CD4-positive, alpha-beta T cell treated with Interleukin-6 for 4 hours (primary cell): ENCODE results near the gene CABP7.

Experiments
- DNase-seq: peaks from one replicate; pipeline ENCODE4 v3.0.0-alpha.2; 2020; ENCODE audit warnings: mixed read lengths

Gene CABP7

GRCh38 chr22:29702000-29702930, 17.5 kb upstream of the CABP7 start:
- DNase-seq: no peak

GRCh38 chr22:29702931-29703501, 16.8 kb upstream of the CABP7 start:
- DNase-seq: no peak

- DNase-seq: no peak
Measured at GRCh38 chr22:29703569-29704195, 16.1 kb upstream of the CABP7 start.

- no peak for DNase-seq
Measured at GRCh38 chr22:29704528-29705285, 15.1 kb upstream of the CABP7 start.

GRCh38 chr22:29705651-29706050, 14.2 kb upstream of the CABP7 start:
- DNase-seq: no peak

GRCh38 chr22:29706486-29706885, 13.3 kb upstream of the CABP7 start:
- no peak for DNase-seq

- DNase-seq: no peak
Measured at GRCh38 chr22:29707010-29707409, 12.8 kb upstream of the CABP7 start.

GRCh38 chr22:29707471-29707870, 12.3 kb upstream of the CABP7 start:
- no peak for DNase-seq

- no peak for DNase-seq
Measured at GRCh38 chr22:29710193-29710592, 9.6 kb upstream of the CABP7 start.

GRCh38 chr22:29710922-29711593, 8.7 kb upstream of the CABP7 start:
- no peak for DNase-seq

GRCh38 chr22:29712119-29712518, 7.7 kb upstream of the CABP7 start:
- no peak for DNase-seq

GRCh38 chr22:29713156-29713727, 6.6 kb upstream of the CABP7 start:
- no peak for DNase-seq

GRCh38 chr22:29715240-29715639, 4.6 kb upstream of the CABP7 start:
- DNase-seq: no peak

GRCh38 chr22:29715705-29716104, 4.1 kb upstream of the CABP7 start:
- DNase-seq: no peak

- DNase-seq: peak; percentile 10
Measured at GRCh38 chr22:29716814-29717545, 2.8 kb upstream of the CABP7 start.

- no peak for DNase-seq
Measured at GRCh38 chr22:29717789-29718188, 2.0 kb upstream of the CABP7 start.

GRCh38 chr22:29718949-29719898, 579 bp upstream of the CABP7 start:
- no peak for DNase-seq

- DNase-seq: no peak
Measured at GRCh38 chr22:29720811-29721323, 1.1 kb downstream of the CABP7 start.

GRCh38 chr22:29722151-29722550, 2.3 kb downstream of the CABP7 start:
- DNase-seq: no peak

- DNase-seq: no peak
Measured at GRCh38 chr22:29722587-29722986, 2.8 kb downstream of the CABP7 start.
